NCI-H1092 (cell line): ENCODE results near the gene BRIP1.
"Not testable (repeated sequence)": the region's sequence is repeated elsewhere in the genome, so short reads cannot be mapped to it uniquely, and the experiment has no call there.

Source experiments
- DNase-seq: peaks from one replicate; lab custom pipeline; 2025; lab: John Stamatoyannopoulos, UW

Gene BRIP1

GRCh38 chr17:61728297-61728836, 135.0 kb downstream of the BRIP1 start:
- DNase-seq: no peak

GRCh38 chr17:61727798-61728197, 135.5 kb downstream of the BRIP1 start:
- DNase-seq: not testable (repeated sequence)

GRCh38 chr17:61726977-61727376, 136.4 kb downstream of the BRIP1 start:
- DNase-seq: no peak

- DNase-seq: no peak
These were observed 138.6 kb downstream of the BRIP1 start for GRCh38 chr17:61724777-61725176.

GRCh38 chr17:61723914-61724313, 139.4 kb downstream of the BRIP1 start:
- DNase-seq: no peak

- no peak for DNase-seq
These were observed 140.1 kb downstream of the BRIP1 start for GRCh38 chr17:61723183-61723582.

GRCh38 chr17:61722398-61722797, 140.9 kb downstream of the BRIP1 start:
- no peak for DNase-seq

- DNase-seq: no peak
These were observed 143.1 kb downstream of the BRIP1 start for GRCh38 chr17:61720016-61720795.

GRCh38 chr17:61719220-61719619, 144.1 kb downstream of the BRIP1 start:
- not testable (repeated sequence) for DNase-seq

- no peak for DNase-seq
These were observed 145.3 kb downstream of the BRIP1 start for GRCh38 chr17:61718022-61718421.

GRCh38 chr17:61717352-61717751, 146.0 kb downstream of the BRIP1 start:
- no peak for DNase-seq

GRCh38 chr17:61716225-61716829, 147.0 kb downstream of the BRIP1 start:
- no peak for DNase-seq

GRCh38 chr17:61715348-61715747, 148.0 kb downstream of the BRIP1 start:
- DNase-seq: no peak

- DNase-seq: no peak
These were observed 149.0 kb downstream of the BRIP1 start for GRCh38 chr17:61714300-61714699.

GRCh38 chr17:61713035-61713434, 150.3 kb downstream of the BRIP1 start:
- DNase-seq: no peak

GRCh38 chr17:61710546-61710945, 152.8 kb downstream of the BRIP1 start:
- no peak for DNase-seq

- DNase-seq: no peak
These were observed 153.8 kb downstream of the BRIP1 start for GRCh38 chr17:61709567-61709966.

GRCh38 chr17:61704935-61705449, 158.3 kb downstream of the BRIP1 start:
- no peak for DNase-seq

GRCh38 chr17:61702450-61702849, 160.9 kb downstream of the BRIP1 start:
- DNase-seq: no peak

GRCh38 chr17:61701978-61702377, 161.3 kb downstream of the BRIP1 start:
- DNase-seq: no peak

- no peak for DNase-seq
These were observed 162.0 kb downstream of the BRIP1 start for GRCh38 chr17:61701334-61701733.

- DNase-seq: no peak
These were observed 163.1 kb downstream of the BRIP1 start for GRCh38 chr17:61700252-61700651.

- no peak for DNase-seq
These were observed 163.6 kb downstream of the BRIP1 start for GRCh38 chr17:61699694-61700093.
